HCT116 (cell line): ENCODE data around the gene GPLD1. TPM values are rescaled to one million over a fixed set of nuclear protein-coding genes. Genes with fewer than 3 reads are reported as not detected.

Experiments used
- ATAC-seq: fragments of 200-7000 bp; cut with Tn5 transposase; 2 replicates; pipeline ENCODE4 v1.9.1; 2020; ENCODE audit warnings: mild to moderate bottlenecking, moderate library complexity
- BruUV-seq: library from RNA; stranded (reverse); fragments of 400-500 nt; replicated peaks from 2 replicates; lab custom pipeline; 2021; lab: Mats Ljungman, UMichigan
- CTCF ChIA-PET: fragments of 300-600 bp; sonication (Branson Sonifier 250); formaldehyde crosslinking; loops from one replicate; lab custom pipeline; 2021; ENCODE audit warnings: antibody characterized with exemption; lab: Charles Lee
- POLR2A ChIA-PET: fragments of 300-600, 350-600 bp; sonication (Branson Sonifier 250); formaldehyde crosslinking; loops from one replicate; lab custom pipeline; 2021; ENCODE audit warnings: antibody characterized with exemption; lab: Charles Lee
- RAD21 ChIA-PET, 2 experiments: fragments of 300-600 bp; sonication (Branson Sonifier 250); formaldehyde crosslinking; loops; one replicate each; lab custom pipeline; 2023; ENCODE audit warnings: low total read pairs in 2 of 2; ENCODE audit not compliant: uncharacterized antibody in 2 of 2, unreplicated experiment in 2 of 2, low non-redundant PET in 1 of 2; lab: Charles Lee
- DNase-seq: peaks from one replicate; pipeline ENCODE4 v3.0.0-alpha.2; 2010; ENCODE audit warnings: low read depth, low spot score
- H2AFZ ChIP-seq: fragments of 200-600 bp; shearing (Covaris generic), sonication (generic); 2 replicates; pipeline ENCODE4 v1.6.1; 2017; ENCODE audit warnings: low read depth, mixed run types, mixed read lengths, antibody characterized with exemption, low read length; ENCODE audit not compliant: poor library complexity, severe bottlenecking
- H3K27ac ChIP-seq: 2 replicates; pipeline ENCODE4 v1.5.1; 2012; ENCODE audit warnings: low read depth, low read length
- H3K27me3 ChIP-seq: fragments of 200-600 bp; sonication (generic); 2 replicates; pipeline ENCODE4 v1.6.1; 2016; ENCODE audit warnings: mixed run types, low read length, mixed read lengths; ENCODE audit not compliant: insufficient read depth
- H3K36me3 ChIP-seq, 2 experiments: fragments of 200-500 bp in 1 of 2; fragments of 200-600 bp in 1 of 2; sonication (Bioruptor generic) in 1 of 2; sonication (generic) in 1 of 2; 2 replicates each; pipeline versions ENCODE4 v1.5.1 to v1.6.1; 2014 to 2016; ENCODE audit warnings: low read length in 2 of 2, inconsistent platforms in 1 of 2, mixed read lengths in 1 of 2, mixed run types in 1 of 2; ENCODE audit not compliant: insufficient read depth in 2 of 2, control insufficient read depth in 1 of 2
- H3K4me1 ChIP-seq, 2 experiments: fragments of 200-600 bp in 1 of 2; sonication (generic) in 1 of 2; 2 replicates each; pipeline versions ENCODE4 v1.5.1 to v1.6.1; 2012 to 2017; ENCODE audit warnings: low read length in 2 of 2, inconsistent platforms in 1 of 2, mild to moderate bottlenecking in 1 of 2, mixed read lengths in 1 of 2, mixed run types in 1 of 2, moderate library complexity in 1 of 2; ENCODE audit not compliant: insufficient read depth in 2 of 2, control insufficient read depth in 1 of 2
- H3K4me2 ChIP-seq: fragments of 200-600 bp; sonication (generic); 2 replicates; pipeline ENCODE4 v1.6.1; 2017; ENCODE audit warnings: mixed run types, low read length, mixed read lengths
- H3K4me3 ChIP-seq, 2 experiments: fragments of 200-600 bp in 1 of 2; sonication (generic) in 1 of 2; replicated peaks in 1 of 2; 2 replicates each; pipeline ENCODE4 v1.5.1; 2011 to 2016; ENCODE audit warnings: low read length in 2 of 2, control low read depth in 1 of 2, low read depth in 1 of 2, mild to moderate bottlenecking in 1 of 2, mixed read lengths in 1 of 2, mixed run types in 1 of 2
- H3K79me2 ChIP-seq: fragments of 200-600 bp; sonication (generic); 2 replicates; pipeline ENCODE4 v1.6.1; 2017; ENCODE audit warnings: mild to moderate bottlenecking, mixed run types, low read length, moderate library complexity, mixed read lengths; ENCODE audit not compliant: insufficient read depth
- H3K9ac ChIP-seq: fragments of 200-600 bp; sonication (generic); 2 replicates; pipeline ENCODE4 v1.6.1; 2016; ENCODE audit warnings: low read length, mixed read lengths
- H3K9me2 ChIP-seq: fragments of 200-600 bp; sonication (generic), shearing (Covaris generic); 2 replicates; pipeline ENCODE4 v1.6.1; 2017; ENCODE audit warnings: mixed run types, mild to moderate bottlenecking, moderate library complexity; ENCODE audit not compliant: insufficient read depth
- H3K9me3 ChIP-seq, 2 experiments: fragments of 200-500 bp in 1 of 2; fragments of 200-600 bp in 1 of 2; sonication (Bioruptor generic) in 1 of 2; sonication (generic) in 1 of 2; 2 replicates each; pipeline ENCODE4 v1.6.1; 2014 to 2017; ENCODE audit warnings: low read length in 2 of 2, mixed read lengths in 2 of 2, inconsistent platforms in 1 of 2, low read depth in 1 of 2, mild to moderate bottlenecking in 1 of 2, mixed run types in 1 of 2, moderate library complexity in 1 of 2; ENCODE audit not compliant: control insufficient read depth in 1 of 2, insufficient read depth in 1 of 2
- H4K20me1 ChIP-seq: fragments of 200-600 bp; sonication (generic), shearing (Covaris generic); 2 replicates; pipeline ENCODE4 v1.6.1; 2017; ENCODE audit warnings: mixed run types, mild to moderate bottlenecking, moderate library complexity; ENCODE audit not compliant: insufficient read depth
- ATF3 ChIP-seq: IDR thresholded peaks from 2 replicates; pipeline ENCODE4 v1.6.1; 2012
- CEBPB ChIP-seq: IDR thresholded peaks from 2 replicates; pipeline ENCODE4 v1.6.1; 2012; ENCODE audit warnings: low read depth
- EGR1 ChIP-seq: IDR thresholded peaks from 2 replicates; pipeline ENCODE4 v1.6.1; 2012; ENCODE audit warnings: low read depth
- FOSL1 ChIP-seq: IDR thresholded peaks from 2 replicates; pipeline ENCODE4 v1.6.1; 2012; ENCODE audit warnings: low read depth
- POLR2A ChIP-seq: IDR thresholded peaks from 2 replicates; pipeline ENCODE4 v1.7.0; 2011; ENCODE audit warnings: borderline replicate concordance; ENCODE audit not compliant: insufficient read depth, insufficient read length; ENCODE audit errors: extremely low read depth
- TCF7L2 ChIP-seq: IDR thresholded peaks from 2 replicates; pipeline ENCODE4 v1.7.0; 2011; ENCODE audit warnings: borderline replicate concordance, inconsistent platforms; ENCODE audit not compliant: insufficient read depth, insufficient read length; ENCODE audit errors: extremely low read depth
- ZNF274 ChIP-seq: fragments of 200-500 bp; sonication (Bioruptor generic); IDR thresholded peaks from 2 replicates; pipeline ENCODE4 v1.6.1; 2014; ENCODE audit warnings: mild to moderate bottlenecking, low read depth, low read length, inconsistent platforms
- intact Hi-C: fragments of 100-400 bp; cut with micrococcal nuclease; formaldehyde crosslinking; loops from 2 replicates; pipeline ENCODE4 v1.10.0; 2022
- total RNA-seq: library from RNA; stranded (reverse); gene quantifications from one replicate; pipeline ENCODE4 v1.2.1, GENCODE V29; 2021; ENCODE audit not compliant: unreplicated experiment
- TF ChIP-seq, protein P1 (sequence below): IDR thresholded peaks from 2 replicates; pipeline ENCODE4 v1.6.1; 2012

The GPLD1 gene
- total RNA-seq, 1 experiment from 2014 or later, result 2.1 TPM

GRCh38 chr6:24484657-24485323 lies 4.6 kb downstream of the GPLD1 start:
- POLR2A ChIA-PET, result no interaction called here
- intact Hi-C loops, result no loop called here
- no peak for DNase-seq

DNA sequence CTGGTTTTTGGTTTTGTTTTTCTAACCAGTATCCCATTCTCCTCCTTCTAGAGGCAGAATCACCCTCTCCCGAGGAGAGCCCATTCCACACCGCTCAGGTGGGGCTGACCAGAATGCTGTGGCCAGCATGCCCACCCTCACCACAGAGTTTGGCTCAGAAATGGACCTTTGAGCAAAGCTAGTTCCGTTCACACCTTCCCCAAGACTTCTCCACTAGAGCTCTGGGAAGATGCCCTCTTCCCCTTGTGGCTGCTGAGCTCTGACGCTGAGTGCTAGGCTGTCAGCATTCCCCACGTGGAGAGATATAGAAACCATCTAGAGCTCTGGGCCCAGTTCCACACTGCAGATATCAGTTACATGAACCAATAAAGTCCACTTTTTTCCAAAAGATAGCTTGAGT lies 7.9 kb downstream of the GPLD1 start:
- RAD21 ChIA-PET, result no interaction called here
- POLR2A ChIA-PET, result no interaction called here

More at GRCh38 chr6:24484657-24485323, 4.6 kb downstream of the GPLD1 start:
- Histone ChIP-seq H4K20me1 (no peaks in the 10 kb centered on the region), H3K4me1 (no peaks in the 10 kb centered on the region), H3K4me2 (no peak overlapping the region), H3K27me3 (no peaks in the 10 kb centered on the region), H3K9me2 (no peaks in the 10 kb centered on the region), H3K4me3 (no peak overlapping the region), H3K27ac (no peak overlapping the region), H2AFZ (no peak overlapping the region), H3K9ac (no peak overlapping the region), H3K36me3 (no peaks in the 10 kb centered on the region), H3K79me2 (no peaks in the 10 kb centered on the region), H3K9me3 (no peaks in the 10 kb centered on the region)
- TF ChIP-seq ZNF274, result no peak
- peak; percentile 31; the same call in 1 of the 2 replicates for TF ChIP-seq CEBPB
- no peak for ATAC-seq
- ChIA-PET RAD21 (no interaction called here), CTCF (no interaction called here)
- no TSS peak for BruUV-seq

More for the DNA sequence above, 7.9 kb downstream of the GPLD1 start:
- H3K27ac ChIP-seq, result no peak overlapping the region
- DNase-seq, result no peak
- H4K20me1 ChIP-seq, result no peaks in the 10 kb centered on the region
- BruUV-seq, result no TSS peak
- intact Hi-C loops, result no loop called here
- CTCF ChIA-PET, result no interaction called here
- no peaks in the 10 kb centered on the region for H3K9me3 ChIP-seq
- no peak for TF ChIP-seq ATF3
- no peak for TF ChIP-seq CEBPB
- TF ChIP-seq FOSL1, result no peak
- no peak for TF ChIP-seq EGR1
- TF ChIP-seq POLR2A, result no peak
- no peak for TF ChIP-seq TCF7L2
- TF ChIP-seq, protein P1, sequence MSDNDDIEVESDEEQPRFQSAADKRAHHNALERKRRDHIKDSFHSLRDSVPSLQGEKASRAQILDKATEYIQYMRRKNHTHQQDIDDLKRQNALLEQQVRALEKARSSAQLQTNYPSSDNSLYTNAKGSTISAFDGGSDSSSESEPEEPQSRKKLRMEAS, result no peak
- ATAC-seq, result no peak
- no peaks in the 10 kb centered on the region for H3K27me3 ChIP-seq
- H3K79me2 ChIP-seq, result no peaks in the 10 kb centered on the region
- H2AFZ ChIP-seq, result no peak overlapping the region
- no peaks in the 10 kb centered on the region for H3K36me3 ChIP-seq
- no peaks in the 10 kb centered on the region for H3K4me1 ChIP-seq
- no peak overlapping the region for H3K4me3 ChIP-seq
- H3K4me2 ChIP-seq, result no peak overlapping the region
- no peaks in the 10 kb centered on the region for H3K9me2 ChIP-seq
- H3K9ac ChIP-seq, result no peak overlapping the region
